ENCODE results near the gene SEMA3G.

The SEMA3G gene

GRCh38 chr3:52454938-52455282, 10.0 kb upstream of the SEMA3G start:
- DNase-seq (ENCODE audit: low read depth in 3 of 3, low spot score in 1 of 3): no peak

- DNase-seq (ENCODE audit: low read depth in 3 of 3, low spot score in 1 of 3): no peak
Observed at GRCh38 chr3:52454250-52454937, 9.5 kb upstream of the SEMA3G start.

GRCh38 chr3:52453496-52454249, 8.8 kb upstream of the SEMA3G start, which contains the start of gene TNNC1:
Gene TNNC1, minus strand, starts transcription at chr3:52454041. Its CDS starts 26 bp downstream, at chr3:52454015.
- DNase-seq (ENCODE audit: low read depth in 3 of 3, low spot score in 1 of 3): no peak

GRCh38 chr3:52452570-52453221, 7.8 kb upstream of the SEMA3G start:
- no peak for DNase-seq (ENCODE audit: low read depth in 3 of 3, low spot score in 1 of 3)

GRCh38 chr3:52452126-52452525, 7.2 kb upstream of the SEMA3G start:
- no peak for DNase-seq (ENCODE audit: low read depth in 3 of 3, low spot score in 1 of 3)

GRCh38 chr3:52451237-52452083, 6.6 kb upstream of the SEMA3G start:
- no peak for DNase-seq (ENCODE audit: low read depth in 3 of 3, low spot score in 1 of 3)

GRCh38 chr3:52450489-52451236, 5.8 kb upstream of the SEMA3G start:
- no peak for DNase-seq (ENCODE audit: low read depth in 3 of 3, low spot score in 1 of 3)

GRCh38 chr3:52447512-52448355, 2.8 kb upstream of the SEMA3G start:
- DNase-seq (ENCODE audit: low read depth in 3 of 3, low spot score in 1 of 3): no peak

- DNase-seq (ENCODE audit: low read depth in 3 of 3, low spot score in 1 of 3): peak; percentile 23 to 56 (median 51)
Observed at GRCh38 chr3:52446631-52447511, 2.0 kb upstream of the SEMA3G start.

GRCh38 chr3:52446042-52446441, 1.1 kb upstream of the SEMA3G start:
- DNase-seq (ENCODE audit: low read depth in 3 of 3, low spot score in 1 of 3): no peak

- DNase-seq (ENCODE audit: low read depth in 3 of 3, low spot score in 1 of 3): no peak
Observed at GRCh38 chr3:52443791-52444687, 864 bp downstream of the SEMA3G start.

GRCh38 chr3:52443268-52443610, 1.7 kb downstream of the SEMA3G start:
- DNase-seq (ENCODE audit: low read depth in 3 of 3, low spot score in 1 of 3): no peak

- no peak for DNase-seq (ENCODE audit: low read depth in 3 of 3, low spot score in 1 of 3)
Observed at GRCh38 chr3:52442409-52443267, 2.3 kb downstream of the SEMA3G start.

- no peak for DNase-seq (ENCODE audit: low read depth in 3 of 3, low spot score in 1 of 3)
Observed at GRCh38 chr3:52441772-52442332, 3.1 kb downstream of the SEMA3G start.

GRCh38 chr3:52441091-52441771, 3.7 kb downstream of the SEMA3G start:
- no peak for DNase-seq (ENCODE audit: low read depth in 3 of 3, low spot score in 1 of 3)

- no peak for DNase-seq (ENCODE audit: low read depth in 3 of 3, low spot score in 1 of 3)
Observed at GRCh38 chr3:52440671-52441070, 4.2 kb downstream of the SEMA3G start.

All from stimulated activated CD4-positive, alpha-beta T cell treated with anti-CD3 and anti-CD28 coated beads, TNF-alpha, amount 100 ng/mL, for 1 hour (primary cell).